ENCODE results near the gene LPCAT3.

DNA sequence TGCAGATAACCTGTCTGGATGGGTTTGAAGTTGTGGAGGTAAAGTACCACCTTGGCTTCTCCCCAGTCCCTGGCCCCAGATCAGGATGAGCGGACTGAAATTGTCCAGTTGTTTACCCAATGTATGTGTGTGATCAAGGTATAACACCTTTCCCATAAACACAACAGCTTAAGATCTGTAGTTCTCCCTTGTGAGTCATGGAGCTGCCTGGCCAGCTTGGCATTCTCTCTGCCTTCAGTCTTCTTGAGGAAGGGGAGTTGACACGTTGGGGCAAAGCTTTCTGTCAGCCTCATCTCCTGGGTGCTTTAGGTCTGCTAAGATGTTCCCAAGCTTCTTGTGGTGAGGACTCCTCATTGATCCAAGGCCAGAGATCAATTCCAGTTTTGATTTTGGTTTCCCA lies 48.3 kb upstream of the LPCAT3 start:
- TF ChIP-seq, protein P1, sequence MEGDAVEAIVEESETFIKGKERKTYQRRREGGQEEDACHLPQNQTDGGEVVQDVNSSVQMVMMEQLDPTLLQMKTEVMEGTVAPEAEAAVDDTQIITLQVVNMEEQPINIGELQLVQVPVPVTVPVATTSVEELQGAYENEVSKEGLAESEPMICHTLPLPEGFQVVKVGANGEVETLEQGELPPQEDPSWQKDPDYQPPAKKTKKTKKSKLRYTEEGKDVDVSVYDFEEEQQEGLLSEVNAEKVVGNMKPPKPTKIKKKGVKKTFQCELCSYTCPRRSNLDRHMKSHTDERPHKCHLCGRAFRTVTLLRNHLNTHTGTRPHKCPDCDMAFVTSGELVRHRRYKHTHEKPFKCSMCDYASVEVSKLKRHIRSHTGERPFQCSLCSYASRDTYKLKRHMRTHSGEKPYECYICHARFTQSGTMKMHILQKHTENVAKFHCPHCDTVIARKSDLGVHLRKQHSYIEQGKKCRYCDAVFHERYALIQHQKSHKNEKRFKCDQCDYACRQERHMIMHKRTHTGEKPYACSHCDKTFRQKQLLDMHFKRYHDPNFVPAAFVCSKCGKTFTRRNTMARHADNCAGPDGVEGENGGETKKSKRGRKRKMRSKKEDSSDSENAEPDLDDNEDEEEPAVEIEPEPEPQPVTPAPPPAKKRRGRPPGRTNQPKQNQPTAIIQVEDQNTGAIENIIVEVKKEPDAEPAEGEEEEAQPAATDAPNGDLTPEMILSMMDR (IDR thresholded peaks at IDR 0.05; ENCODE audit: low read depth, low read length) = no peak
- no peak for TF ChIP-seq POLR2A (IDR thresholded peaks at IDR 0.05; ENCODE audit: extremely low read depth, insufficient read length)
